HG02943 (cell line): Measurements from ENCODE around the gene SIAH1.
A peak's percentile ranks its signal among the peaks of the same experiment; 100 is the strongest.
"Not testable (repeated sequence)": the region's sequence is repeated elsewhere in the genome, so short reads cannot be mapped to it uniquely, and the experiment has no call there.

Source experiments
- ATAC-seq: cut with Tn5 transposase; IDR thresholded peaks from one replicate; pipeline ENCODE4 v1.9.1; 2021; ENCODE audit warnings: mild to moderate bottlenecking, low read depth, moderate library complexity; ENCODE audit not compliant: unreplicated experiment

The SIAH1 gene

DNA sequence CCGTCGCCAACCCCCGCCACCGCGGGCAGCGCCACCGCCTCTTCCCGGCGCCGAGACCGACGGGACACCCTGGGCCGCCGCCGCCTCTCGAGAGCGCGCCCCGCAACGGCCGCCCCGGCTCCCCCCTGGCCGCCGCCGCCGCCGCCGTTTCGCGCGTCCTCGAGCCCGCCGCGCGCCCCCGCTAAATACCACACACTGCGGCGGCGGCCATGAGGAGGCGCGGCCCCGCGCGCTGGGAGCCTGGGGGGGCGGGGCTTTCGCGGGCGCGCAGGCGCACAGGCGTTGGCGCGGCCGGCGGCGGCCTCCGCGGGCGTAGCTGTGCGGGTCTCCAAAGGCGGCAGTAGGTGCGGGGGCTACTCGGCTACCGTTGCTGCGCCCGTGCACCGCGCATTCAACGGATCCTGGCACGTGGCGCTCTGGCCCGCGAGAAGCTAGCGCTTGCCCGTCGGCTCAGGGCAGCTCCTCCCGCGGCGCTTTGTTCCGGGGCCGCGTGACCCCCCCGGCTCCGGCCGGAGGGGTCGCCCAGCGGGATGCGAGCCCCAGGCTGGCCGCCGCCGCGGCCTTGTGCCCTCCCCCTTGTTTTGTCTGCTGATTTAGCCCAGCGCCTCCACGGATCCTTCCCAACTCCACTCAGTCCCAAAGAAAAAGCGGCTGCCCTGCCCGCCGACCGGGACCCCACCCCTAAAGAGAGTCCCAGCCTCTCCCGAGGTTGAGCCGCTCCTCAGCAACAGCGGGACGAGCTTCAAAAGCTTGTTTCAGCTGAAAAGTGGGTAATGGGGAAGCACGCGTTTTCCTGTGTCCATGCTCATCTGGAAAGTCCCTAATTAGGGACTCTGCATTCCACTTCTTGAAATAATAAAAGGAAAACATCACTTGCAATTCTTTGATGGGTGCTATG lies at the start of gene SIAH1:
Gene SIAH1 (minus strand): TSS at position 161 of the 898 bp plus-strand sequence. CDS start 22,985 bp downstream, outside the sequence.
- ATAC-seq, result peak; percentile 52

GRCh38 chr16:48434653-48435317 lies 49.6 kb upstream of the SIAH1 start:
- no peak for ATAC-seq

DNA sequence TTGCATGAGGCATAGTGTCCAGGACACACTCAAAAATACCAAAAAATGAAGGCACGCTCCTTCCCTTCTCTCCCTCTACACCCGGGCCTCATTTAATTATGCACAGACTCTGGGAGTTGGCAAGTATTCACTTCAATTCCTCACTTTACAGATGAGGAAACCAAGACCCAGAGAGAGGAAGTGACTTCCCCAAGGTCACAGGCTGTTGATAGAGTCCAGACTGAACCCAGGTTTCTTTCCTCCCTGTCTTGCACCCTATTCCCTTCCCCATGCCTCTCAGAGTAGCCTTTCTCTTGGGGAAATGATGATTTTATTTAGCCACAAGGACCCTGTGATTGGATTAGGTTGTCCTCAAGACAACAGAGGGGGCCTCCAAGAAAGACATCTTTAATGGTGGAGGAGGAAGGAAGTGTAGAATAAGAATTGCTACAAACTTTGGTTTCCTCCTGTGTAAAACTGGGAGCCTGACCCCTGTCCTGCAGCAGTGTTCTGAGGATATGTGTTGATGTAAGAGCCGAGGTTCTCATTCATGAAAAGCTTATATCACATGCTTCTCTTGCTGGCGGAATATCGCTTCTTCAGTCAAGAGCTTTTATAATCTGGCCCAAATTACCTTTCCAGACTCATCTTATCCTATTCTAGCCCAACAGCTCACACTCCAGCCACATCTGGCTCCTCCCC lies 48.8 kb upstream of the SIAH1 start:
- no peak for ATAC-seq

DNA sequence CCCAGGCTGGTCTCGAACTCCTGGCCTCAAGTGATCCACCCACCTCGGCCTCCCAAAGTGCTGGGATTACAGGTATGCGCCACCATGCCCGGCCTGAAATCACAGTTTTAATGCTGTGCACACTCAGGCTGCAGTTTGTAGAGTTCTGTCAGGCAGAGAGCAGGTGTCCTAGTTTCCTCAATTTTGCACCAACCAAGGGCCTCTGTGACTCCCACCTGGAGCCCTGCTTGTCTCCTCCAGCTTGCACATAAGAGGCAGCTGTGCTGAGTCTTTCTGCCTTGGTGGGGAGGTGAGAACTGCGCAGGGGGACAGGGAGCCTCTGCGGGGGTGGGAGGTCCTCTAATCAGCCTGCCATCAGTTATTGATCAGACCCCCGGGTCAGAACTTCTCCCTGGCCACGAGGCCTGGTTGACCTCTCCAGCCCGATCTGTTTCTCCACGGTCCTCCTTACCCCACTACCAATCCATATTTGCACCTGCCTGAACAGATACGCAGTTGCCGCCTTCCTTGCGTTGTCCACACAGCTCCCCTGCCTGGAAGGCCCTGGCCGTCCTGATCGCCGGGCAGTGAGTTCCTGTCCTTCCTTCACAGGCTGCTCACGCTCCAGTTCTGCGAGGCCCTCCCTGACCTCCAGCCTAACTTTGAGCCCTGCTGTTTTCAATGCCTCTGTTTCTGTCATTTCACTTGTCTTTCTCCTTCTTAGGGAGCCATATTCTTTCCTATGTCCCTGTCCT lies 48.1 kb upstream of the SIAH1 start:
- no peak for ATAC-seq

DNA sequence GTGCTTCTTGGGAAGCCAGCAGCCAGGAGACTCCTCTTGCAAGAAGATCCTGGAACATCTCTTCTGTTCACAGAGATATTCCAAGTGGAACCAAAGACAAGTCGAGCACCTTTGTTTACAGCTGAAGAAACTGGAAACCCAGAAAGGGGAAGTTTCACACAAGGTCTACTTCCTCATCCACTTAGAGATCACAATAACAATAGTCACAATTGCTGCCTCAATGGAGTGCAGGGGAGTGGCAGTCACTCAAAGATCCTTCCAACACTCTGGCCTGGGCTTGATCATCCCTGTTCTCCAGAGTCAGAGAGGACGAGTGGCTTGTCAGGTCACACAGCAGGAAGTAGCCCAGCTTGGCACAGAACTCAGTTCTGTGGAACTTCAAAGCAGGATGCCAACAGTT lies 46.9 kb upstream of the SIAH1 start:
- ATAC-seq, result no peak

DNA sequence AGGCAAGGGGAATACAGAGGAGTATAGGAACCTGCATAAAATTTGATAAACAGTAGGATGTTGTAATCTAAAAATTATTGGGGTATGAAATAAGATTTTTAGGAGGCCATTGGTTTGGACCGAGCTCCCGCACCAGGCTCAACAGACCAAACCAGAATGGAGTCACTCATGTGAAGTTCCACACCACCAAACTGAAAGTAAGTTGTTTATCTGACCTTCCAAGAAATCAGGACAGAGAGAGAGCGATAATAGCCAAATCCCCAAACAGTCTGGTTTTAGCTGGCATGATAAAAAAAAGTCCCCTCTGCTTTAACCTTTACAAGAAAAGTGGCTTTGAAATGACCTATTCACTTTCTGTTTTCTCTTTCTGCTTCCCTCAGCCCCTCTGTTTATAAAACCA lies 45.7 kb upstream of the SIAH1 start:
- no peak for ATAC-seq

DNA sequence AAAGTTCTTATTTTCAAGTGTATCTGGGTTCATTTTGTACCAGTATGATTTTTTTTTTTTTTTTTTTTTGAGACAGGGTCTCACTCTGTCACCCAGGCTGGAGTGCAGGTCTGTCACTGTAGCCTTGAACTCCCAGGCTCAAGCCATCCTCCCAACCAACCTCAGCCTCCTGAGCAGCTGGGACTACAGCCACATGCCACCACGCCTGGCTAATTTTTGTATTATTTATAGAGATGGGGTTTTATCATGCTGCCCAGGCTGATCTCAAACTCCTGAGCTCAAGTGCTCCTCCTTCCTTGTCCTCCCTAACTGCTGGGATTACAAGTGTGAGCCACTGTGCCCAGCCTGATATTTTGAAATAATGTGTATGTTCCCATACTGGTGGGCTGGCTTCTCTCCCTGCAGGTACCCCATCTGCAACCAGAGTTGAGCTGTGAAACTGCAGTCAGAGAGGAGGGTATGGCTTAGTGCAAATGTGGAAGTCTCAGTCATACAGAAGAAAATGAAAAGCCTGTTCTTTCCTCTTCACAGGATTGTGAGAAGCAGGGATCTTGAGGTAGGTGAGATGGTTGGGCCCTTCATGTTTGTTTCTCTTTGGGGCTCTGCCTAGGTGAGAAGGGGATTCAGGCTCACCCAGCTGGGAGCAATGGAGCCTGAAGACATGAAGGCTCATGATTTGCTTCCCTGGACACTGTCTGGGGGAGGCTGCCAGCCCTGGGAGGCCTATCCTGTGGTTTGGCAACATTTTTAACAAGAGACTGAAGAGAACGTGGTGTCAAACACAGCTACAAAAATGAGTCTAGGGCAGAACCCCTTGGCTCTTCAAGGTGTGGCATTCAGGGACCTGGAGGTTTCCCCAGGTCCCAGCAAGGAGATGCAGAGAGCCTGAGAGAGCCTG lies 41.3 kb upstream of the SIAH1 start:
- ATAC-seq, result no peak

GRCh38 chr16:48422537-48422936 lies 37.3 kb upstream of the SIAH1 start:
- ATAC-seq, result no peak

DNA sequence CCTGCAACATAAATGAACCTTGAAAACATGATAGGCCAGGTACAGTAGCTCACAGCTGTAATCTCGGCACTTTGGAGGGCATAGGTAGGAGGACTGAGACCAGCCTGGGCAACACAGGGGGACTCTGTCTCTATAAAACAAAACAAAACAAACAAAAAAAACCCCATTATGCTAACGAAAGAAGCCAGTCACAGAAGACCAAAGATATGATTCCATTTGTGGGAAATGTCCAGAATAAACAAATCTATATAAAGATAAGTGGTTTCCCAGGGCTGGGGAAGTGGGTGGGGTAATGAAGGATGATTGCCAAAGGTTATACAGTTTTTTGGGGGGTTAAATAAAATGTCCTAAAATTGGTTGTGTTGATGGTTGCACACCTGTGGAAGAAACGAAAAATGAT lies 36.5 kb upstream of the SIAH1 start:
- no peak for ATAC-seq

DNA sequence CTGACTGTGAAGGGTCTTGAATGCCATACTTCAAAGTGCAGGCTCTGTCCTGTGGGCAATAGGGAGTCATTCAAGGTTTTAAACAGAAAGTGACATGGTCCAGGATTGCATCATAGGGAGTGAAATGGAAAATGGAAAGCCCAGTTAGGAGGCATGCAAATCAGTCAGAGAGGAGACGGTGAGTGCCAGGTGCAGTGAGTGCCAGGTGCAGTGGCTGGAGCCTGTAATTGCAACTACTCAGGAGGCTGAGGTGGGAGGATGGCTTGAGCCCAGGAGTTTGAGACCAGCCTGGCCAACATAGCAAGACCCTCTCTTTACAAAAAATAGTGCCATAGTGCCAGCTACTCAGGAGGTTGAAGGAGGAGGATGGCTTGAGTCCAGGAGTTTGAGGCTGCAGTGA lies 35.2 kb upstream of the SIAH1 start:
- no peak for ATAC-seq

DNA sequence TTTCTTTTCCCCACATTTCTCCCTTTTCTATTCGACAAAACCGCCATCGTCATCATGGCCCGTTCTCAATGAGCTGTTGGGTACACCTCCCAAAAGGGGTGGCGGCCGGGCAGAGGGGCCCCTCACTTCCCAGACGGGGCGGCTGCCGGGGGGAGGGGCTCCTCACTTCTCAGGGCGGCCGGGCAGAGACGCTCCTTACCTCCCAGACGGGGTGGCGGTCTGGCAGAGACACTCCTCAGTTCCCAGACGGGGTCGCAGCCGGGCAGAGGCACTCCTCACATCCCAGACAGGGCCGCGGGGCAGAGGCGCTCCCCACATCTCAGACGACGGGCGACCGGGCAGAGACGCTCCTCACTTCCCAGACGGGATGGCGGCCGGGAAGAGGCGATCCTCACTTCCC lies 31.4 kb upstream of the SIAH1 start:
- not testable (repeated sequence) for ATAC-seq

GRCh38 chr16:48413272-48413671 lies 28.1 kb upstream of the SIAH1 start:
- ATAC-seq, result no peak

GRCh38 chr16:48409839-48410632 lies 24.8 kb upstream of the SIAH1 start:
- no peak for ATAC-seq

- ATAC-seq, result no peak
These were observed 23.5 kb upstream of the SIAH1 start for GRCh38 chr16:48408688-48409087.

DNA sequence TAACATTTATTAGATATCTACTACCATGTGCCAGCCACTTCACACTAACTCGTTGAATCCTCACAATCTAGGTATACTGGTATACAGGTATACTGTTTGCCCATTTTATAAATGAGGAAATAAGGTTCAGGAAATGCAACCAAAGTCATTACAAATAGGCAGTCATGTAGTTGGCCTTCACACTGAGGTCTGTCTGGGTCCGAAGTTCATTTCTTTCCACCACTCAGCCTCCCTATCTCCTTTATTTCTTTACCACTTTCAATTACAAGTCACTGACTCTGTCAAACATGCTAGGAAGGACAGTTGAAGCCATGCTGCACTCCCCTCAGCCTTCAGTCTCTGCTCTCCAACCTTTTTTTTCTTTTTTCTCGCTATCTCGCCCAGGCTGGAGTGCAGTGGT lies 20.7 kb upstream of the SIAH1 start:
- no peak for ATAC-seq

DNA sequence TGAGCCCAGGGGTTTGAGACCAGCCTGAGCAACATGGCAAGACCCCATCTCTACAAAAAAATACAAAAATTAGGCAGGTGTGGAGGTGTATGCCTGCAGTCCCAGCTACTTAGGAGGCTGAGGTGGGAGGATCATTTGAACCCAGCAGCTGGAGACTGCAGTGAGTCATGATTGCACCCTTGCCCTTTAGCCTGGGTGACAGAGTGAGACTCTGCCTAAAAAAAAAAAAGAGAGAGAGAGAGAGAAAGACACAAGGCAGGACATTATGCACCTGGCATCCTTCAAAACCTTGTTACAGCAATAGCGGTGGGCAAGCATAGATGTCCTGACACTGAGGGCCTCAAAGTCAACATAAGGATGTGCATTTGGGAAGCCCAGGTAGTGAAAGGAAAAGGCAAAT lies 19.9 kb upstream of the SIAH1 start:
- ATAC-seq, result no peak

GRCh38 chr16:48402547-48402946 lies 17.3 kb upstream of the SIAH1 start:
- not testable (repeated sequence) for ATAC-seq

DNA sequence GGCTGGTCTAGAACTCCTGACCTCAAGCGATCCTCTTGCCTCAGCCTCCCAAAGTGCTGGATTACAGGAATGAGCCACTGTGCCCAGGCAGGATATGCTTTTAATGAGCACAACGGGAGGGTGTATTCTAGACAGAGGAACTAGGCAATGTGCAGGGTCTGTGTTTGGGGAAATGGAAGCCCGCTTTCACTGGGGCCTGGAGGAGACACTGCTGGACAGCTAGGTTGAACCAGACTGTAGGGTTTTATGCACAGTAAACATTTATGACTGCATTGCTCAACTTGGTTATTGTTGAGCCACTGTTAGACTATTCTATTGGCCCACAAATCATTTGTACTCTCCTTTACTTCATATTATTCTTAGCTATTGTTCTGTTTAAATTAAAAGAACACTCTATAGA lies 10.2 kb upstream of the SIAH1 start:
- no peak for ATAC-seq

- no peak for ATAC-seq
These were observed 9.1 kb upstream of the SIAH1 start for GRCh38 chr16:48394355-48394703.
